NCI-H345 (cell line): ENCODE results near the gene TMEM132D.

Experiments used
- DNase-seq: peaks from one replicate; lab custom pipeline; 2025; lab: John Stamatoyannopoulos, UW

Gene TMEM132D

GRCh38 chr12:129660946-129661345 lies 242.9 kb downstream of the TMEM132D start:
- DNase-seq = no peak

GRCh38 chr12:129659961-129660622 lies 243.7 kb downstream of the TMEM132D start:
- DNase-seq = peak; percentile 5

- peak; percentile 80 for DNase-seq
Measured at GRCh38 chr12:129657179-129657578, 246.6 kb downstream of the TMEM132D start.

- no peak for DNase-seq
Measured at GRCh38 chr12:129651951-129652350, 251.9 kb downstream of the TMEM132D start.

GRCh38 chr12:129641926-129642325 lies 261.9 kb downstream of the TMEM132D start:
- no peak for DNase-seq

GRCh38 chr12:129635021-129635685 lies 268.7 kb downstream of the TMEM132D start:
- DNase-seq = no peak

GRCh38 chr12:129631316-129631715 lies 272.5 kb downstream of the TMEM132D start:
- DNase-seq = no peak

GRCh38 chr12:129629901-129630300 lies 273.9 kb downstream of the TMEM132D start:
- no peak for DNase-seq

- DNase-seq = no peak
Measured at GRCh38 chr12:129622566-129622965, 281.3 kb downstream of the TMEM132D start.

- no peak for DNase-seq
Measured at GRCh38 chr12:129619271-129619670, 284.6 kb downstream of the TMEM132D start.

GRCh38 chr12:129617849-129618248 lies 286.0 kb downstream of the TMEM132D start:
- DNase-seq = no peak

- DNase-seq = no peak
Measured at GRCh38 chr12:129615001-129615400, 288.8 kb downstream of the TMEM132D start.

- no peak for DNase-seq
Measured at GRCh38 chr12:129614221-129614885, 289.5 kb downstream of the TMEM132D start.

- DNase-seq = no peak
Measured at GRCh38 chr12:129613314-129613713, 290.5 kb downstream of the TMEM132D start.

- no peak for DNase-seq
Measured at GRCh38 chr12:129610601-129611120, 293.2 kb downstream of the TMEM132D start.

GRCh38 chr12:129607756-129608155 lies 296.1 kb downstream of the TMEM132D start:
- DNase-seq = no peak

- no peak for DNase-seq
Measured at GRCh38 chr12:129607301-129607700, 296.5 kb downstream of the TMEM132D start.

GRCh38 chr12:129606239-129606638 lies 297.6 kb downstream of the TMEM132D start:
- DNase-seq = no peak

GRCh38 chr12:129605666-129606065 lies 298.2 kb downstream of the TMEM132D start:
- no peak for DNase-seq

- no peak for DNase-seq
Measured at GRCh38 chr12:129604506-129604905, 299.3 kb downstream of the TMEM132D start.

GRCh38 chr12:129599406-129599805 lies 304.4 kb downstream of the TMEM132D start:
- no peak for DNase-seq

- no peak for DNase-seq
Measured at GRCh38 chr12:129594098-129594497, 309.7 kb downstream of the TMEM132D start.

- DNase-seq = no peak
Measured at GRCh38 chr12:129592449-129592848, 311.4 kb downstream of the TMEM132D start.
